IPS DF 4.7 (cell line): Measurements from ENCODE around the gene LETM1.

ENCODE experiments used
- DNase-seq: peaks from one replicate; pipeline ENCODE4 v3.0.0-alpha.2; 2013; ENCODE audit warnings: low spot score; ENCODE audit errors: extremely low read depth

Gene LETM1

DNA sequence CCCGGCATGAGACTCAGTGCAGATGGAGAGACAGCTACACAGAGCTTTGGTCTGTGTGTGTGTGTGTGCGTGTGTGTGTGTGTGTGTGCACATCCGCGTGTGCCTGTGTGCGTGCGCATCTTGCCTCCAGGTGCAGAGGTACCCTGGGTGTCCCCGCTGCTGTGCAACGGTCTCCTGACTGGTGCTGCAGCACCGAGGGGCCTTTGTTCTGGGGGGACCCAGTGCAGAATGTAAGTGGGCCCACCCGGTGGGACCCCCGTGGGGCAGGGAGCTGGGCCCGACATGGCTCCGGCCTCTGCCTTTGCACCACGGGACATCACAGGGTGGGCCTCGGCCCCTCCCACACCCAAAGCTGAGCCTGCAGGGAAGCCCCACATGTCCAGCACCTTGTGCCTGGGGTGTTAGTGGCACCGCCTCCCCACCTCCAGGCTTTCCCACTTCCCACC is 48.6 kb downstream of the LETM1 start:
- no peak for DNase-seq

DNA sequence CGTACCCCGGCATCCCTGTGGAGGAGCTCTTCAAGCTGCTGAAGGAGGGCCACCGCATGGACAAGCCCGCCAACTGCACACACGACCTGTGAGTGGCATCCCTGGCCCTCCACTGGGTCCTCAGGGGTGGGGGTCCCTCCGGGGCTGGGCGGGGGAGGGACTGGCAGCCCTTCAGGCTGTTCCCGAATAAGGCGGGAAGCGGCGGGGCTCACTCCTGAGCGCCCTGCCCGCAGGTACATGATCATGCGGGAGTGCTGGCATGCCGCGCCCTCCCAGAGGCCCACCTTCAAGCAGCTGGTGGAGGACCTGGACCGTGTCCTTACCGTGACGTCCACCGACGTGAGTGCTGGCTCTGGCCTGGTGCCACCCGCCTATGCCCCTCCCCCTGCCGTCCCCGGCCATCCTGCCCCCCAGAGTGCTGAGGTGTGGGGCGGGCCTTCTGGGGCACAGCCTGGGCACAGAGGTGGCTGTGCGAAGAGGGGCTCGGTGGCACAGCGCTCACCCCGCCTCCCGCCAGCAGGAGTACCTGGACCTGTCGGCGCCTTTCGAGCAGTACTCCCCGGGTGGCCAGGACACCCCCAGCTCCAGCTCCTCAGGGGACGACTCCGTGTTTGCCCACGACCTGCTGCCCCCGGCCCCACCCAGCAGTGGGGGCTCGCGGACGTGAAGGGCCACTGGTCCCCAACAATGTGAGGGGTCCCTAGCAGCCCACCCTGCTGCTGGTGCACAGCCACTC is 49.2 kb downstream of the LETM1 start:
- DNase-seq = no peak

DNA sequence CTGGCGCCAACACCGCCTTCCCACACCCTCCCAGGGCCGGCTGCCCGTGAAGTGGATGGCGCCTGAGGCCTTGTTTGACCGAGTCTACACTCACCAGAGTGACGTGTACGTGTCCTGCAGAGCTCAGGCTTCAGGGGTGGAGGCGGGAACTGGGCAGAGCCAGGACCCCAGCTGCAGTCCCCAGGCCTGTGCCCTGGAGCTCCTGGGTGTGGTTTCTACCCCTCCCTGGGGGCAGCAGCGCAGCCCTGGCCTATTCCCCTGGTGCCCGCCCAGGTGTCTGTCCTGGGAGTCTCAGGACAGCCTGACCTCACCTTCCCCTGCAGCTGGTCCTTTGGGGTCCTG is 49.8 kb downstream of the LETM1 start:
- DNase-seq = no peak

DNA sequence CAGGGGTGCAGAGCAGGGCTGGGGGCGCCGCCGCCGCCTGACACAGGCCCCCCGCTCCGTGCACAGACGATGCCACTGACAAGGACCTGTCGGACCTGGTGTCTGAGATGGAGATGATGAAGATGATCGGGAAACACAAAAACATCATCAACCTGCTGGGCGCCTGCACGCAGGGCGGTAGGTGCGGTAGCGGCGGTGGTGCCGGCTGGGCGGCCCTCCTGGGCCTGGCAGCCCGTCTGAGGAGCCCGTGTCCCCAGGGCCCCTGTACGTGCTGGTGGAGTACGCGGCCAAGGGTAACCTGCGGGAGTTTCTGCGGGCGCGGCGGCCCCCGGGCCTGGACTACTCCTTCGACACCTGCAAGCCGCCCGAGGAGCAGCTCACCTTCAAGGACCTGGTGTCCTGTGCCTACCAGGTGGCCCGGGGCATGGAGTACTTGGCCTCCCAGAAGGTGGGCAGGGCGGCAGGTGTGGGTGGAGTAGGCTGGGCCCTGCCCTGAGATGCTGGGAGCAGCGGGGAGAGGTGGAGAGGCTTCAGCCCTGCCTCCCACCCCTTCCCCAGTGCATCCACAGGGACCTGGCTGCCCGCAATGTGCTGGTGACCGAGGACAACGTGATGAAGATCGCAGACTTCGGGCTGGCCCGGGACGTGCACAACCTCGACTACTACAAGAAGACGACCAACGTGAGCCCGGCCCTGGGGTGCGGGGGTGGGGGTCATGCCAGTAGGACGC is 50.3 kb downstream of the LETM1 start:
- no peak for DNase-seq

DNA sequence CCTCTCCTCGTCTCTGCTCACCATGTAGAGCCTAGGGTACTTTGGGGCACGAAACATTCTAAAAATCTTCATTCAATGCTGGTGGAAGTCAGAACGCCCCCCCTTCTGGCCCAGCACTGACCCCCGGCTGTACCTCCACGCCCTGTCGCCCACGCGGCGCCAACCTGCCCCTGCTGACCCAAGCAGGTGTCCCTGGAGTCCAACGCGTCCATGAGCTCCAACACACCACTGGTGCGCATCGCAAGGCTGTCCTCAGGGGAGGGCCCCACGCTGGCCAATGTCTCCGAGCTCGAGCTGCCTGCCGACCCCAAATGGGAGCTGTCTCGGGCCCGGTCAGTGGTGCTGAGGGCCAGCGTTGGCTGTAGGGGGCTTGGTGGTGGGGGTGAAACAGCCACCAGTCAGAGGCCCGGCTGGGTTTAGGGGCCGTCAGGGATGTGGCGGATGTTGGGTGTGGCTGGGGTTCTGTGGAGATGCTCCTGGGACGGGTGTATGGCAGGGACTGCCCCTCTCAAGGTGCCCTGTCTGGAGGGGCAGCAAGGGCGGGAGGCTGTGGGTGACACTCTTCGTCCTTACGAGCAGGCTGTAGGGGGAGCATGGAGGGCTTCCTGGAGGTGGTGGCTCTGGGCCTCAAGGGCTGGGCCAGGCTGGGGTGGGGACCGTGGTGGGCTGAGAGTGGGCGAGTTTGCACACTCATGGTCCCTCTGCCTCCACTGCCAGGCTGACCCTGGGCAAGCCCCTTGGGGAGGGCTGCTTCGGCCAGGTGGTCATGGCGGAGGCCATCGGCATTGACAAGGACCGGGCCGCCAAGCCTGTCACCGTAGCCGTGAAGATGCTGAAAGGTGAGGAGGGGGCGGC is 51.1 kb downstream of the LETM1 start:
- DNase-seq = no peak

DNA sequence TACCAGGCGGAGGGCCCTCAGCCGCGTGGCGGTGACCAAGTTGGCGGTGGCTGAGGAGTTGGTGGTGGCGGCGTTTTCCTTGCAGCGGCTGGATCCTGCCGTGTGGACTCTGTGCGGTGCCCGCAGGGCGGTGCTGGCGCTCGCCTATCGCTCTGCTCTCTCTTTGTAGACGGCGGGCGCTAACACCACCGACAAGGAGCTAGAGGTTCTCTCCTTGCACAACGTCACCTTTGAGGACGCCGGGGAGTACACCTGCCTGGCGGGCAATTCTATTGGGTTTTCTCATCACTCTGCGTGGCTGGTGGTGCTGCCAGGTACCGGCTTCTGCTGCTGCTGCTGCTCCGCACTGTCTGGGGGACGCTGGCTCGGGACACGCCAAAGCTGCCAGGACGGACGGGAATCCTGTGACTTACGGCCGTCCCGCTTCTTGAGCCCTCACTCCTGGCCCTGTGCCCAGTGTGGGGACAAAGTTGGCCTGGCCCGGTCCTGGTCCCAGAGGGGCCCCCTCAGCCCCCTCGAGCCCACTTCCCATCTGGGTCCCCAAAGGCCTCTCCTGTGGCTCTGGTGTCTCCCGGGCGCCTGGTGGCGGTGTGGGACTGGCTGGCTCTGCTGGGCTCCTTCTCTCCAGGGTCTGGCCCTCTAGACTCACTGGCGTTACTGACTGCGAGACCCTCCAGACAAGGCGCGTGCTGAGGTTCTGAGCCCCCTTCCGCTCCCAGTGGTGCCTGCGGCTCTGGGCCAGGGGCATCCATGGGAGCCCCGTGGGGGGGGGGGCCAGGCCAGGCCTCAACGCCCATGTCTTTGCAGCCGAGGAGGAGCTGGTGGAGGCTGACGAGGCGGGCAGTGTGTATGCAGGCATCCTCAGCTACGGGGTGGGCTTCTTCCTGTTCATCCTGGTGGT is 52.2 kb downstream of the LETM1 start:
- no peak for DNase-seq

DNA sequence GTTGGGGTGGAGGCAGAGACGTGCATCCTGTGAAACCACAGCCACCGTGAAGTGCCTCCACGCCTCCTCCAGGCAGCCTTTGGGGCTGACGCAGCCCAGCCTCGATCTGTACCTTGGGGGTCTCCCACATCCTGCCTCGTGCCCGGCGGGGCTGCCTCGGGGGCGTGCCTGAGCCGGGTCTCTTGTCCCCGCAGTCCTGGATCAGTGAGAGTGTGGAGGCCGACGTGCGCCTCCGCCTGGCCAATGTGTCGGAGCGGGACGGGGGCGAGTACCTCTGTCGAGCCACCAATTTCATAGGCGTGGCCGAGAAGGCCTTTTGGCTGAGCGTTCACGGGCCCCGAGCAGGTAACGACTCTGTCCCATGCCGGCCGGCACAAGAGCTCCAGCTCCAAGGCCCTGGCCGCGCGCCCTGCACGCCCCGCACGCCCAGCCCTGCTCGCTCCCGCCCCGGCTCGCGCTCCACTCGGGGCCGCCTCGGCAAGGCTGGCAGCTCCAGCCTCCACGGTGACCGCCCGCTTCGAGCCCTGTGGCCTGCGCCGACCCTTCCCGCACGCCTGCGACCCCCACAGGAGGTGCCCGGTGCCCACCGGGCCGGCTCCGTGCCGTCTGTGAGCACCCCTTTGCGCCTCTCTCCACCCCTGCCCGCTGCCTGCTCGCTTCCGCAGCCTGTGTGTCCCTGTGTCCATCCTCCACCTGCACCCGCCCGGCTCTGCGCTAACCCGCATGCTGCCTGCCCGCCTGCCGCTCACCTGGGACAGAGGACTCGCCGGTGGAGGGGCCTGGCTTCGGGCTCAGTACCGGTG is 53.0 kb downstream of the LETM1 start:
- DNase-seq = no peak

DNA sequence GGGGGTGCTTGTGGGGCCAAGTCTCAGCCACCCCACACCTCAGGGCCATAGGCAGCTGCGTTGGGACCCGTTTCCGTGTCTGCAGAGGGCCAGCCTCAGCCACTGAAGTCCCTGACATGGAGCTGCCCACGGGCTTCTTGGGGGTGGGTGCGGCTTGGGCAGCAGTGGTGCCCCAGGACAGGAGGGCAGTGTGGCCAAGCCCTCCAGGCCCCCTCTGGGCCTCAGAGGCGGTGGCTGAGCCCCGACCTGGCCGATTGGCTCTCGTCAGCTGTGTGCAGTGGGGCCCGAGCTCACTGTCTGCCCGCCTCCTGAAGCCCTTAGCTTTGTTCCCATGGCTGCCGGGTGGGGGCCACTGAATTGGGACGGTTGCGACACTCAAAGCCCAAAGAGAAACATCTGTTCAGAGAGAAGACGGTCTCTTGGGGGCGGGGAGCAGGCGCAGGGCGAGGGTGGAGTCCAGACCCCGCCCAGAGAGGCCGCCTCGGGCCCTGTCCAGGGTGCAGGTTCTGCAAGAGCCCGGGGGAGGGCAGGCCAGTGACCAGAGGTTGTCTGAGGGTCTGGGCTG is 53.7 kb downstream of the LETM1 start:
- no peak for DNase-seq

DNA sequence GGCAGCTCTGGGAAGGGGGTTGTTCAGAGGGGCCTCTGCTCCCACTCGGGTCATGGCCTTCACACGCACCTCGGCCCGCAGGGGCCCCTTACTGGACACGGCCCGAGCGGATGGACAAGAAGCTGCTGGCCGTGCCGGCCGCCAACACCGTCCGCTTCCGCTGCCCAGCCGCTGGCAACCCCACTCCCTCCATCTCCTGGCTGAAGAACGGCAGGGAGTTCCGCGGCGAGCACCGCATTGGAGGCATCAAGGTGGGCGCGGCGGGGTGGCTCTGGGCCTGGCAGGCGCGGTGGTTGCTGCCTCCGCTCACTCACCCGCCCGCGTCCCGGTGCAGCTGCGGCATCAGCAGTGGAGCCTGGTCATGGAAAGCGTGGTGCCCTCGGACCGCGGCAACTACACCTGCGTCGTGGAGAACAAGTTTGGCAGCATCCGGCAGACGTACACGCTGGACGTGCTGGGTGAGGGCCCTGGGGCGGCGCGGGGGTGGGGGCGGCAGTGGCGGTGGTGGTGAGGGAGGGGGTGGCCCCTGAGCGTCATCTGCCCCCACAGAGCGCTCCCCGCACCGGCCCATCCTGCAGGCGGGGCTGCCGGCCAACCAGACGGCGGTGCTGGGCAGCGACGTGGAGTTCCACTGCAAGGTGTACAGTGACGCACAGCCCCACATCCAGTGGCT is 54.5 kb downstream of the LETM1 start:
- DNase-seq = no peak

DNA sequence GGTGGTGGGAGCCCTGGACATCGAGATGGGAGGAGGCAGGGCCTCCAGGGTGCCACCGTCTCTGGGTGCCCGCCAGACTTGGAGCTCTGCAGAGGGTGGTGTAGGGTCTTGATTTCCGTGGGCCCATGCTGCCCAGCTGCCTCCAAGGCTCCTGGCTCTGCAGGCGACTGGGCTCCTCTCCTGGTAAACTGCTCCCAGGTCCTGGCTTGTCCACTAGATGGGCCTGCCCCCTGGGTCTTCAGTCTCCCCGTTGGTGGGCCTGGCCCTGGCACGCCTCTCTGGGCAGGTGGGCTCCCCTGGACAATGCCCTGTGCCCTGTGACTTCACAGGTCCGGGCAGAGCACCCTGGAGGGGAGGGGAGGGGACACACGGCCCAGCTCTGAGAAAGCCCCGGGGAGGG is 55.2 kb downstream of the LETM1 start:
- no peak for DNase-seq

DNA sequence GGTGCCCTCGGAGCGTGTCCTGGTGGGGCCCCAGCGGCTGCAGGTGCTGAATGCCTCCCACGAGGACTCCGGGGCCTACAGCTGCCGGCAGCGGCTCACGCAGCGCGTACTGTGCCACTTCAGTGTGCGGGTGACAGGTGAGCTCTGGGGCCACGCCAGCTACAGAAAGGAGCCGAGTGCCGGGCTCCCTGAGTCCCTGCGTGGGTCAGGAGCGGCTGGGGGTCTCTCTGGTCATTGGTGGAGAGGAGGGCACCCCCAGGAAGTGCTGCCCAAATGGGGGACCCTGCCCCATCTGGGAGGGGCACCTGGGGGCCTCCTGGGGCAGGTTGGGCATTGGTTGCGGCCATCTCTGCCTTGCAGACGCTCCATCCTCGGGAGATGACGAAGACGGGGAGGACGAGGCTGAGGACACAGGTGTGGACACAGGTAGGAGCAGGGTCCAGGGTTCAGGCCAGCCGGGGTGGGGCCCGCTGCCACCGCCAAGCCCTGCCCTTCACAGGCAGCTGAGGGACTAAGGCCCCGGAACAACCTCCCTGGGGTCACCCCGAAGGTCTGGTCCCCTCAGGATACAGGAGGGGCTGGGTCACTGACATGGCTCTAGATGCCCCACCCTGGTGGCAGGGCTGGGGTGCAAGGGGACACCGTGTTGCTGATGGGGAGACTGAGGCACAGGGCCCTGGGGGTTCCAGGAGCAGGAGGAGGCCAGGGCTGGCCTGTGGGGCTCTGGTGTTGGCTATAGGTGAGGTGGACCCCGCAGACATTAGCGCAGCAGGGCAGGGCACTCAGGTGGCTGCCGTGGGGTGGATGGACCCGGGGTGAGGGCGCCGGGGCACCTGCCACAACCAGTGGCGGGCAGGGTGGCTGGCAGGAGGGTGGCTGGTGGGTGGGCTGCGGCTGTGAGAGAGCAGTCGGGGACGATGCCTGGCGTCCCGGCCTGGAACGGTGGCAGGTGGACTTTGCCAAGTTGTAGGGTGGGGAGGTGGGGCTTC is 56.3 kb downstream of the LETM1 start:
- DNase-seq = no peak

DNA sequence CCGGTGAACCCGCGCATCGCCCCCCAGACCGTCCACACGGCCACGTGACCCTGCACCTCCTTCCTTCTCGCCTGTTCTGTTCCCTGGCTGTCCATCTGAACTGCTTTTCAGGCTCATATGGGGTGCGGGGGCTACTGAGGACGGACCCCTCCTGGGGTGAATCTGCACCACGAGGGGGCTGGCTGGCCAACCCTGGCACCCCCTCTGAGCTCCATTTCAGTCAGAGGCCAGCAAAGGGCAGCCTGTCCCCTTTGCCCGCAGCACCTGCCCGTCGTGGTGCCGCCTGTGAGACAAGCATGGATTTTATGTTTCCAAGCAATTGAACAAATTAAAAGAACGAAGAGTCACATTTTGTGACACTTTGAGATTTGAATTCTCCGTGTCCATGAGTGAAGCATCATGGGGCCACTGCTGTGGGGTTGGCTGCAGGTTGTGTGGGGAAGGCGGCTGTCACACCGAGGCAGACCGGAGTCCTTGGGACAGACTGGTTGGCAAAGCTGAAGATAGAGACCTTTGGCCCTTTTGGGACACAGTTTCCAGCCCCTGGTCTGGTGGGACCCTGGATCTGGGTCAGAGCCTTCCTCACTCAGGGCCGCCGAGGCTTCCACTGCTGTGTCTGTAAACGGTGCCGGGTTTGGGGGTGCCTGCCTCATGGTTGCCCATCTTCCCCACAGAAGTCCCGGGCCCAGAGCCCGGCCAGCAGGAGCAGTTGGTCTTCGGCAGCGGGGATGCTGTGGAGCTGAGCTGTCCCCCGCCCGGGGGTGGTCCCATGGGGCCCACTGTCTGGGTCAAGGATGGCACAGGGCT is 57.2 kb downstream of the LETM1 start:
- DNase-seq = no peak

DNA sequence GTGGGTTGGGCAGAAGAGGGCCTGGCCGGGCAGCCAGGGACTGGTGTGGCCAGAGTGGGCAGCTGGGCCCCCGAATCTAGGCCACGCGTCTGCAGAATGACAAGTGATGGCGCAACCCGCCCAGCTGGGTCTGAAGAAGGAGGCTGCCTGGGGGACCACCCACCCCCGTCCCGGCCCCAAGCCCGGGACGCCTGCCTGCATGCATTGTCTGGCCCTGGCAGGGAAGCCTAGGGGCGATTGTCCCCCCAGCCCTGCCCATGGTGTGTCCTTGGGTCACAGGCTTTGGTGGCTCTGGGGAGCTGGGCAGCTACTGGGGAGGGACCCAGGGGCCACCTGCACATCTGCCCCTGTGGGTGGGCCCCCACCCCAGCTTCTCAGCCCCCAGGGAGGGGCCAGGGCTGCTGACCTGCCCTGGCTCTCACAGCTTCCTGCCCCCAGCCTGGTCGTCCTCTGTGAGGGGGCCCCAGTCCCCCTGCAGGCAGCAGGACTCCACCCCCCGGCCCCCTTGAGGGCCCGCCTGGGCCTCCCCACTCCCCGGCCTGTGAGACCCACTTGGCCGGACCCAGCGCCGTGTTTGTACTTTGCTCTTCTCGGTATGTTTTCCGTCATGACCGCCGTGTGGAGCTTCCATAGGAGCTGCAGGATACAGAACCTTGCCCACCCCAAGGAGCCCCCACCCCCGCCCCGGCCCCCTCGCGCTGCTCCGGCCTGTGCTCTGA is 57.9 kb downstream of the LETM1 start:
- DNase-seq = no peak

DNA sequence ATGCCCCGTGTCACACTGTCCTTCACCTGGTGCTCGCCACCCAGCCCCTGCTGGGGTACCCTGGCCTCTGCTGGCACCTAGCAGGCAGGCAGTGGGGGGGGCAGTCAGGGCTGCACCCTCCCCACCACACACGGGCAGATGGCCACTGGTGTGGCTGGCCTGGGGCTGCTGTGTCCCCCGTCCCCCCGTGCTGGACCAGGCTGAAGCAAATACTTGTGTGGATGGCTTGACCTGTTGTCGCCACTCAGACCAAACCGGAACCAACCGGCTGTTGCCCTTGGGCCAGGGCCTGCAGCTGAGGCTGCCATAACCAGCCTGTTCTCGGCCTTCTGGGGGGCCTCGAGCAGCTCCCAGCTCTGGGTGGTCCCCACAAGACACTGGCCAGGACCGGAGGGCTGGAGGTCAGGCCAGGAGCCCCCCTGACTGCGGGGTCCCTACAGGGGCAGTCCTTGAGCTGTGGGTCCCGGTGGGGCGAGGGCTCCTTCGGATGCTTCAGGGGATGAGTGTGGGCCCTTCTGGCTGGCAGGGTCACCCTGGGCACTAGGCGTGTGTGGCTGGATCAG is 58.6 kb downstream of the LETM1 start:
- no peak for DNase-seq

DNA sequence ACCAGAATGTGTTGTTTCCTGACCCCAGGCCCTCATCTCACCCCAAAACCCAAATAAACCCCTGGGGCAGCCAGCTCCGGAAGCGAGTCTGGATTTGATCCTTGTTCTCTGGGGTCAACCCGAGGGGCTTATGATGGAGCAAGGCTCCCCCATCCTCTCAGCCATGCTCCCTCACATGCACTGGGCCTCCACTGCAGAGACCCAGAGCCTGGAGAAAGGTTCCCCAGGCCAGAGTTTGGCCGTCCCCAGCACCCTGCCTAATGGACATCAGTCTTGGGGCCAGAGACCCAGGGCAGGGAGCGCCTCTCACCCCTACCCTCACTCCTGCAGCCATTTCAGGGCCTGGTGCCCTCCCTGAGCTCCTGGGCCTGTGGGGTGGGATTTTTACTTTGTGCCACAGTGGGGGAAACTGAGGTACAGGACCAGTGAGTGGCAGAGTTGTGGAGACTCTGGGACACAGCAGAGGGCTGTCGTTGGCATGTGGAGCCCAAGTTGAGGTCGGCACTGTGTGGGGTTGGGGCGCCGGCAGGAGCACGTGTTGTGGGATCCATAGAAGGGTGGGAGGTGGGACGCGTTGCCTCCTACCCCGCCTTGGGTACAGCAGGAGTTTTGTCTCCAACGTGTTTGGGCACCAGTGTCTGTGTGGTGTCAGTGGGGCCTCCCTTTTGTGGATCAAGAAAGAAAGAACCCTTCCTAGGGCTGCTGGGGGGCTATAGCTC is 59.3 kb downstream of the LETM1 start:
- DNase-seq = no peak
